Measurements from ENCODE around the gene GCAT. TPM values are rescaled to one million over a fixed set of nuclear protein-coding genes. Genes with fewer than 3 reads are reported as not detected.

GCAT gene
- total RNA-seq, 1 donor from 2014 or later, result 14.3 TPM

GRCh38 chr22:37803639-37804351, 3.9 kb upstream of the GCAT start:
- Histone ChIP-seq H3K4me3 (ENCODE audit: insufficient read depth, low read depth, low read length) (no peak overlapping the region), H3K27ac (ENCODE audit: low read depth, low read length) (no peak overlapping the region), H3K9me3 (ENCODE audit: insufficient read depth, low read depth, low read length) (no peaks in the 10 kb centered on the region), H4K20me1 (ENCODE audit: insufficient read depth, low read length) (peaks cover 4% of the 10 kb centered on the region), H3K4me2 (ENCODE audit: low read length) (peak overlapping the region; percentile 97), H3K9ac (ENCODE audit: low read length) (peak overlapping the region; percentile 87), H2AFZ (ENCODE audit: low read depth, low read length) (peak overlapping the region; percentile 52), H3K4me1 (ENCODE audit: insufficient read depth, low read length) (peaks cover 44% of the 10 kb centered on the region), H3K79me2 (ENCODE audit: insufficient read depth, low read length) (peaks cover 5% of the 10 kb centered on the region), H3K27me3 (ENCODE audit: insufficient read depth, low read length) (no peaks in the 10 kb centered on the region), H3K36me3 (ENCODE audit: insufficient read depth, low read length) (no peaks in the 10 kb centered on the region)
- H3K4me3 Mint-ChIP-seq (ENCODE audit: unreplicated experiment), result peak overlapping the region; percentile 84
- no peak for FAIRE-seq
- H3K27ac Mint-ChIP-seq (ENCODE audit: unreplicated experiment), result peak overlapping the region; percentile 80
- no peaks in the 10 kb centered on the region for H3K9me3 Mint-ChIP-seq (ENCODE audit: unreplicated experiment)
- peaks cover 1% of the 10 kb centered on the region for H3K36me3 Mint-ChIP-seq (ENCODE audit: low read depth, unreplicated experiment)
- no peak for TF ChIP-seq CTCF (IDR thresholded peaks at IDR 0.05; ENCODE audit: insufficient read depth, low read depth, low read length)
- TF ChIP-seq EZH2 (IDR thresholded peaks at IDR 0.05; ENCODE audit: insufficient read depth, low read length), result no peak
- H3K4me1 Mint-ChIP-seq (ENCODE audit: low read depth, unreplicated experiment), result peaks cover 6% of the 10 kb centered on the region
- DNase-seq (ENCODE audit: low read depth), result no peak
- peaks cover 26% of the 10 kb centered on the region for H3K27me3 Mint-ChIP-seq (ENCODE audit: low read depth, unreplicated experiment)

- Mint-ChIP-seq H3K4me3 (ENCODE audit: unreplicated experiment) (no peak overlapping the region), H3K4me1 (ENCODE audit: low read depth, unreplicated experiment) (peaks cover 6% of the 10 kb centered on the region), H3K27me3 (ENCODE audit: low read depth, unreplicated experiment) (peaks cover 20% of the 10 kb centered on the region), H3K36me3 (ENCODE audit: low read depth, unreplicated experiment) (peaks cover 1% of the 10 kb centered on the region), H3K9me3 (ENCODE audit: unreplicated experiment) (no peaks in the 10 kb centered on the region), H3K27ac (ENCODE audit: unreplicated experiment) (no peak overlapping the region)
- Histone ChIP-seq H3K9ac (ENCODE audit: low read length) (peak overlapping the region; percentile 87), H3K9me3 (ENCODE audit: insufficient read depth, low read depth, low read length) (no peaks in the 10 kb centered on the region), H3K4me3 (ENCODE audit: insufficient read depth, low read depth, low read length) (peak overlapping the region; percentile 55), H3K4me1 (ENCODE audit: insufficient read depth, low read length) (peaks cover 44% of the 10 kb centered on the region), H3K36me3 (ENCODE audit: insufficient read depth, low read length) (no peaks in the 10 kb centered on the region), H3K4me2 (ENCODE audit: low read length) (peak overlapping the region; percentile 92), H2AFZ (ENCODE audit: low read depth, low read length) (peak overlapping the region; percentile 89), H3K27ac (ENCODE audit: low read depth, low read length) (peak overlapping the region; percentile 62), H4K20me1 (ENCODE audit: insufficient read depth, low read length) (peaks cover 10% of the 10 kb centered on the region), H3K79me2 (ENCODE audit: insufficient read depth, low read length) (peaks cover 11% of the 10 kb centered on the region), H3K27me3 (ENCODE audit: insufficient read depth, low read length) (no peaks in the 10 kb centered on the region)
- DNase-seq (ENCODE audit: low read depth) (no peak), FAIRE-seq (no peak)
- TF ChIP-seq EZH2 (IDR thresholded peaks at IDR 0.05; ENCODE audit: insufficient read depth, low read length), result no peak
These were observed 3.3 kb upstream of the GCAT start for GRCh38 chr22:37804352-37804880.

- peaks cover 6% of the 10 kb centered on the region for H3K4me1 Mint-ChIP-seq (ENCODE audit: low read depth, unreplicated experiment)
- peaks cover 22% of the 10 kb centered on the region for H3K27me3 Mint-ChIP-seq (ENCODE audit: low read depth, unreplicated experiment)
- peak overlapping the region; percentile 89 for H2AFZ ChIP-seq (ENCODE audit: low read depth, low read length)
- H3K4me2 ChIP-seq (ENCODE audit: low read length), result peak overlapping the region; percentile 92
- peak; percentile 51 for DNase-seq (ENCODE audit: low read depth)
- H3K79me2 ChIP-seq (ENCODE audit: insufficient read depth, low read length), result peaks cover 18% of the 10 kb centered on the region
- no peaks in the 10 kb centered on the region for H3K27me3 ChIP-seq (ENCODE audit: insufficient read depth, low read length)
- peak overlapping the region; percentile 85 for H3K4me3 Mint-ChIP-seq (ENCODE audit: unreplicated experiment)
- H3K36me3 Mint-ChIP-seq (ENCODE audit: low read depth, unreplicated experiment), result peaks cover 1% of the 10 kb centered on the region
- peak overlapping the region; percentile 87 for H3K9ac ChIP-seq (ENCODE audit: low read length)
- H3K27ac Mint-ChIP-seq (ENCODE audit: unreplicated experiment), result no peak overlapping the region
- peak overlapping the region; percentile 55 for H3K4me3 ChIP-seq (ENCODE audit: insufficient read depth, low read depth, low read length)
- H3K36me3 ChIP-seq (ENCODE audit: insufficient read depth, low read length), result no peaks in the 10 kb centered on the region
- no peak for FAIRE-seq
- H3K27ac ChIP-seq (ENCODE audit: low read depth, low read length), result peak overlapping the region; percentile 62
- no peaks in the 10 kb centered on the region for H3K9me3 Mint-ChIP-seq (ENCODE audit: unreplicated experiment)
- TF ChIP-seq EZH2 (IDR thresholded peaks at IDR 0.05; ENCODE audit: insufficient read depth, low read length) (no peak), CTCF (IDR thresholded peaks at IDR 0.05; ENCODE audit: insufficient read depth, low read depth, low read length) (no peak)
- H4K20me1 ChIP-seq (ENCODE audit: insufficient read depth, low read length), result peaks cover 16% of the 10 kb centered on the region
- peaks cover 44% of the 10 kb centered on the region for H3K4me1 ChIP-seq (ENCODE audit: insufficient read depth, low read length)
- H3K9me3 ChIP-seq (ENCODE audit: insufficient read depth, low read depth, low read length), result no peaks in the 10 kb centered on the region
These were observed 2.6 kb upstream of the GCAT start for GRCh38 chr22:37804881-37805809.
